H1 (cell line): ENCODE results near the gene GATA5.

ENCODE experiments used
- ASH2L ChIP-seq: fragments of 200-600, 300-600 bp; sonication (generic); IDR thresholded peaks from one replicate; pipeline ENCODE4 v1.7.1; 2017; ENCODE audit warnings: low read length
- ATF3 ChIP-seq: IDR thresholded peaks from 2 replicates; pipeline ENCODE4 v1.6.1; 2011; ENCODE audit warnings: low read depth, mild to moderate bottlenecking, low read length; ENCODE audit not compliant: insufficient read depth
- BRCA1 ChIP-seq: IDR thresholded peaks from 2 replicates; pipeline ENCODE4 v1.6.1; 2012; ENCODE audit warnings: low read depth, low read length, improper control_type of control experiment
- CTCF ChIP-seq, 3 experiments: IDR thresholded peaks; 1 replicate in 2 of 3; 2 replicates in 1 of 3; pipeline versions ENCODE4 v1.5.1 to v1.6.1; 2011; ENCODE audit warnings: low read length in 3 of 3, mild to moderate bottlenecking in 3 of 3, inconsistent platforms in 2 of 3, low read depth in 1 of 3, moderate library complexity in 1 of 3; ENCODE audit not compliant: insufficient read depth in 1 of 3; ENCODE audit errors: control extremely low read depth in 1 of 3
- EP300 ChIP-seq, 2 experiments: IDR thresholded peaks; 1 replicate in 1 of 2; 2 replicates in 1 of 2; pipeline ENCODE4 v1.6.1; 2011 to 2012; ENCODE audit warnings: low read depth in 2 of 2, low read length in 2 of 2, mild to moderate bottlenecking in 2 of 2, borderline replicate concordance in 1 of 2, inconsistent platforms in 1 of 2, moderate library complexity in 1 of 2
- MAFK ChIP-seq: IDR thresholded peaks from 2 replicates; pipeline ENCODE4 v1.6.1; 2012; ENCODE audit warnings: low read depth, mild to moderate bottlenecking, improper control_type of control experiment, low read length
- MAX ChIP-seq: IDR thresholded peaks from 2 replicates; pipeline ENCODE4 v1.6.1; 2012; ENCODE audit warnings: inconsistent platforms
- POLR2A ChIP-seq, 2 experiments: IDR thresholded peaks; 1 replicate in 1 of 2; 2 replicates in 1 of 2; pipeline ENCODE4 v1.6.1; 2011; ENCODE audit warnings: low read depth in 2 of 2, low read length in 2 of 2, mild to moderate bottlenecking in 2 of 2; ENCODE audit errors: control extremely low read depth in 1 of 2
- RFX5 ChIP-seq: IDR thresholded peaks from 2 replicates; pipeline ENCODE4 v1.6.1; 2011; ENCODE audit warnings: low read depth, low read length, improper control_type of control experiment, borderline replicate concordance
- TEAD4 ChIP-seq: IDR thresholded peaks from 2 replicates; pipeline ENCODE4 v1.6.1; 2012; ENCODE audit warnings: low read depth, low read length, inconsistent platforms, mixed read lengths

- no peak for TF ChIP-seq POLR2A (IDR thresholded peaks at IDR 0.05; ENCODE audit: control extremely low read depth in 1 of 2, low read depth in 2 of 2, low read length in 2 of 2)
- TF ChIP-seq ASH2L = no peak
- TF ChIP-seq RFX5 = no peak
- no peak for TF ChIP-seq CTCF (IDR thresholded peaks at IDR 0.05; ENCODE audit: control extremely low read depth in 1 of 3, insufficient read depth in 1 of 3, low read depth in 1 of 3, low read length in 3 of 3)
- no peak for TF ChIP-seq TEAD4
- TF ChIP-seq MAX = no peak
- no peak for TF ChIP-seq BRCA1
- TF ChIP-seq EP300 (IDR thresholded peaks at IDR 0.05; ENCODE audit: borderline replicate concordance in 1 of 2, low read depth in 2 of 2, low read length in 2 of 2) = no peak
- no peak for TF ChIP-seq MAFK
- no peak for TF ChIP-seq ATF3
These were observed 54.1 kb downstream of the GATA5 start for GRCh38 chr20:62421716-62421990.
